Mammary epithelial cell (primary cell): ENCODE data around the gene DOK7.

Source experiments
- CTCF ChIP-seq, 2 donors: IDR thresholded peaks in 1 of 2; conservative IDR thresholded peaks in 1 of 2; 2 replicates each; pipeline ENCODE4 v1.5.1; 2011 to 2012; ENCODE audit warnings: inconsistent platforms in 2 of 2, low read length in 2 of 2, mild to moderate bottlenecking in 2 of 2, control low read depth in 1 of 2, low read depth in 1 of 2; ENCODE audit not compliant: insufficient read depth in 1 of 2; ENCODE audit errors: extremely low read depth in 1 of 2
- EZH2 ChIP-seq: IDR thresholded peaks from 2 replicates; pipeline ENCODE4 v1.6.1; 2012; ENCODE audit warnings: low read length, inconsistent platforms, borderline replicate concordance

- TF ChIP-seq EZH2, result no peak
- TF ChIP-seq CTCF (conservative IDR thresholded peaks at IDR 0.05 in 1 of 2, IDR thresholded peaks at IDR 0.05 in 1 of 2; ENCODE audit: extremely low read depth in 1 of 2, insufficient read depth in 1 of 2, low read depth in 1 of 2, low read length in 2 of 2), result no peak
Measured at GRCh38 chr4:3466691-3467600, 3.8 kb downstream of the DOK7 start.
